Astrocyte (in vitro differentiated cells and primary cell): ENCODE results near the gene GNAO1. TPM values are rescaled to one million over a fixed set of nuclear protein-coding genes. Genes with fewer than 3 reads are reported as not detected.

ENCODE experiments used
- DNase-seq: peaks from one replicate; pipeline ENCODE4 v3.0.0-alpha.2; 2010; ENCODE audit warnings: low read depth
- FAIRE-seq: peaks from 2 replicates; lab custom pipeline; 2011; peaks lifted over from hg19 to GRCh38; lab: Jason Lieb, UNC
- H2AFZ ChIP-seq: 2 replicates; pipeline ENCODE4 v1.6.0; 2012; ENCODE audit warnings: low read depth, low read length, inconsistent platforms
- H3K27ac ChIP-seq: 2 replicates; pipeline ENCODE4 v1.5.1; 2011; ENCODE audit warnings: low read depth, low read length, inconsistent platforms
- H3K27me3 ChIP-seq: 2 replicates; pipeline ENCODE4 v1.6.0; 2011; ENCODE audit warnings: low read length, inconsistent platforms; ENCODE audit not compliant: insufficient read depth
- H3K36me3 ChIP-seq: 2 replicates; pipeline ENCODE4 v1.5.1; 2011; ENCODE audit warnings: low read length, inconsistent platforms; ENCODE audit not compliant: insufficient read depth
- H3K4me1 ChIP-seq: 2 replicates; pipeline ENCODE4 v1.5.1; 2011; ENCODE audit warnings: low read length, inconsistent platforms; ENCODE audit not compliant: insufficient read depth
- H3K4me2 ChIP-seq: 2 replicates; pipeline ENCODE4 v1.6.0; 2012; ENCODE audit warnings: low read length, inconsistent platforms
- H3K4me3 ChIP-seq: 2 replicates; pipeline ENCODE4 v1.5.1; 2011; ENCODE audit warnings: low read depth, mild to moderate bottlenecking, low read length, inconsistent platforms; ENCODE audit not compliant: insufficient read depth
- H3K79me2 ChIP-seq: 2 replicates; pipeline ENCODE4 v1.6.0; 2012; ENCODE audit warnings: mild to moderate bottlenecking, low read length, inconsistent platforms; ENCODE audit not compliant: insufficient read depth
- H3K9ac ChIP-seq: 2 replicates; pipeline ENCODE4 v1.6.0; 2012; ENCODE audit warnings: mild to moderate bottlenecking, low read length, inconsistent platforms
- H3K9me3 ChIP-seq: 2 replicates; pipeline ENCODE4 v1.5.1; 2012; ENCODE audit warnings: low read depth, mild to moderate bottlenecking, low read length, inconsistent platforms; ENCODE audit not compliant: insufficient read depth
- H4K20me1 ChIP-seq: 2 replicates; pipeline ENCODE4 v1.6.0; 2012; ENCODE audit warnings: low read length, inconsistent platforms; ENCODE audit not compliant: insufficient read depth
- H3K27ac Mint-ChIP-seq: one replicate; pipeline ENCODE4 v1.8.0; 2021; ENCODE audit warnings: mild to moderate bottlenecking, mixed read lengths; ENCODE audit not compliant: unreplicated experiment
- H3K27me3 Mint-ChIP-seq: one replicate; pipeline ENCODE4 v1.8.0; 2021; ENCODE audit warnings: low read depth, mixed read lengths; ENCODE audit not compliant: unreplicated experiment
- H3K36me3 Mint-ChIP-seq: one replicate; pipeline ENCODE4 v1.8.0; 2021; ENCODE audit warnings: low read depth, mixed read lengths; ENCODE audit not compliant: unreplicated experiment
- H3K4me1 Mint-ChIP-seq: one replicate; pipeline ENCODE4 v1.8.0; 2021; ENCODE audit warnings: low read depth, mixed read lengths; ENCODE audit not compliant: unreplicated experiment
- H3K4me3 Mint-ChIP-seq: one replicate; pipeline ENCODE4 v1.8.0; 2021; ENCODE audit warnings: mild to moderate bottlenecking, moderate library complexity, mixed read lengths; ENCODE audit not compliant: unreplicated experiment
- H3K9me3 Mint-ChIP-seq: one replicate; pipeline ENCODE4 v1.8.0; 2021; ENCODE audit warnings: mild to moderate bottlenecking, mixed read lengths; ENCODE audit not compliant: unreplicated experiment
- CTCF ChIP-seq: IDR thresholded peaks from 2 replicates; pipeline ENCODE4 v1.5.1; 2011; ENCODE audit warnings: low read depth, mild to moderate bottlenecking, inconsistent platforms, low read length, moderate library complexity; ENCODE audit not compliant: insufficient read depth
- EZH2 ChIP-seq: IDR thresholded peaks from 2 replicates; pipeline ENCODE4 v1.6.1; 2012; ENCODE audit warnings: mild to moderate bottlenecking, low read length, inconsistent platforms; ENCODE audit not compliant: insufficient read depth
- total RNA-seq: library from RNA; stranded (reverse); gene quantifications from 2 replicates; pipeline ENCODE4 v1.2.1, GENCODE V29; 2021

GNAO1 gene
- total RNA-seq, 1 donor from 2014 or later: 1.7 TPM

GRCh38 chr16:56356276-56357240, 165.3 kb downstream of the GNAO1 start:
- peak; percentile 76 for DNase-seq
- no peaks in the 10 kb centered on the region for H3K27me3 ChIP-seq
- H4K20me1 ChIP-seq: no peaks in the 10 kb centered on the region
- no peaks in the 10 kb centered on the region for H3K79me2 ChIP-seq
- peak overlapping the region; percentile 46 for H2AFZ ChIP-seq
- no peak for TF ChIP-seq EZH2
- peak; percentile 77 for TF ChIP-seq CTCF
- H3K4me1 ChIP-seq: peaks cover 25% of the 10 kb centered on the region
- H3K9ac ChIP-seq: peak overlapping the region; percentile 89
- H3K9me3 ChIP-seq: no peaks in the 10 kb centered on the region
- peak overlapping the region; percentile 53 for H3K4me3 ChIP-seq
- H3K4me3 Mint-ChIP-seq: peak overlapping the region; percentile 76
- H3K27ac Mint-ChIP-seq: peak overlapping the region; percentile 86
- peaks cover 5% of the 10 kb centered on the region for H3K36me3 Mint-ChIP-seq
- H3K4me1 Mint-ChIP-seq: peaks cover 9% of the 10 kb centered on the region
- H3K9me3 Mint-ChIP-seq: no peaks in the 10 kb centered on the region
- peak overlapping the region; percentile 89 for H3K4me2 ChIP-seq
- H3K36me3 ChIP-seq: no peaks in the 10 kb centered on the region
- H3K27me3 Mint-ChIP-seq: peaks cover 3% of the 10 kb centered on the region
- FAIRE-seq: no peak
- peak overlapping the region; percentile 90 for H3K27ac ChIP-seq

DNA sequence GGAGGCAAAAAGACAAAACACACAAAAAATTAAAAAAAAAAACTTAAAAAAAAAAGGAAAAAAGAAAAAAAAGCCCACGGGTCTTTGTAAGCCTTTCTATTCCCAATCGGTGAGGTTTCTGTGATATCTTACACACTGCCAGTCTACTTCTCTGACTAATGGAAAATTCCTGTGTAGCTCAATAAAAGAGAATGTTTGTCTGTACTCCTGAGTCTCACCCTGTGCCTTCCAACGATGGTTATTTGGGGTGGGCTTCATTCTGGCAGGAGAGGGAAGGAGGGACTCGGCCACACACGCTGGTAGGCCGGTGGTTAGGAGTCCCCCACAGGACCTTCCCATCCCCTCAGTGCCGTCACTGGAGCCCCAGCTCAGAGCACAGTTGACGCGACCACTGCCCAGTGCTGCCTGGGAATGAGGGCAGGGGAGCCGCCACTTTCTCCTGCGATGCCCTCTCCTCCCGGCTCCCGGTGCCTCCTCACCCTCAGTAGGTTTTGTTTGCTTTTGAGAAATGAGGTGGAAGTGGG, 166.0 kb downstream of the GNAO1 start:
- no peaks in the 10 kb centered on the region for H3K27me3 ChIP-seq
- peak overlapping the region; percentile 90 for H3K27ac ChIP-seq
- H3K4me3 ChIP-seq: peak overlapping the region; percentile 53
- Mint-ChIP-seq H3K4me3 (no peak overlapping the region), H3K27me3 (peaks cover under 1% of the 10 kb centered on the region), H3K27ac (peak overlapping the region; percentile 86), H3K36me3 (peaks cover 5% of the 10 kb centered on the region), H3K4me1 (peaks cover 9% of the 10 kb centered on the region), H3K9me3 (no peaks in the 10 kb centered on the region)
- peak overlapping the region; percentile 77 for H2AFZ ChIP-seq
- TF ChIP-seq EZH2 (no peak), CTCF (no peak)
- H3K36me3 ChIP-seq: peaks cover 6% of the 10 kb centered on the region
- no peaks in the 10 kb centered on the region for H4K20me1 ChIP-seq
- H3K79me2 ChIP-seq: no peaks in the 10 kb centered on the region
- H3K4me2 ChIP-seq: peak overlapping the region; percentile 89
- DNase-seq: peak; percentile 76
- no peak for FAIRE-seq
- H3K4me1 ChIP-seq: peaks cover 25% of the 10 kb centered on the region
- H3K9ac ChIP-seq: peak overlapping the region; percentile 89
- no peaks in the 10 kb centered on the region for H3K9me3 ChIP-seq
